HK-2 (cell line): ENCODE results near the gene NSMF.

ENCODE experiments used
- DNase-seq: peaks from one replicate; pipeline ENCODE4 v3.0.0-alpha.2; 2018; ENCODE audit not compliant: unreplicated experiment

The NSMF gene

DNA sequence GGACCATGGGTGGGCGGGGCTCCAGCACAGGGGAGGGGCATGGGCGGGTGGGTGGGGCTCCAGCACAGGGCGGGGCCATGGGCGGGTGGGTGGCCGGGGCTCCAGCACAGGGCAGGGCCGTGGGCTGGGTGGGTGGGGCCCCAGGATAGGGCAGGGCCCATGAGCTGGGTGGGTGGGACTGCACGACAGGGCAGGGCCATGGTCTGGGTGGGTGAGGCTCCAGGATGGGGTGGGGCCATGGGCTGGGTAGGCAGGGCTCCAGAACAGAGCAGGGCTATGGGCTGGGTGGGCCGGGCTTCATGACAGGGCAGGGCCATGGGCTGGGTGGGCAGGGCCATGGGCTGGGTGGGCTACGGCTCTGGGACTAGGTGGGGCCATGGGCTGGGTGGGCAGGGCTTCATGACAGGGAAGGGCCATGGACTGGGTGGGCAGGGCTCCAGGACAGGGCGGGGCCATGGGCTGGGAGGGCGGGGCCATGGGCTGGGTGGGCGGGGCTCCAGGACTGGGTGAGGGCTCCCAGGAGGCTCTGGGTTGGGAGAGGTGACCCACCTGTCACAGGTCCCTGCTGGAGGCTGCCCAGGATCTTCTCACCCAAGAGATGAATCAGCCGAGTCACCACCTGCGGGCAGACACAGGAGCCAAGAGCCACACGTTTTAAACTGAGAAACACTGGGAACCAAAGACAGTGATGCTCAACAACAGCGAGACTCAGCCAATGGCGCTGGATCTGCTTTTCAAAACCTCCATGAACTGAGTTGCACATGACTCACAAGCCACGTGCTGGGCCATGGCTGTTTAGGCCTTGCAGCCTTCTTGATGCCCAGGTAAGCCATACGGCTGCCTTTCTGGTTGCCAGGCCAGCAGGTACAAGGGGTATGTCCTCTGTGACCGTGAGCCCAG, 33.6 kb upstream of the NSMF start:
- DNase-seq: no peak

DNA sequence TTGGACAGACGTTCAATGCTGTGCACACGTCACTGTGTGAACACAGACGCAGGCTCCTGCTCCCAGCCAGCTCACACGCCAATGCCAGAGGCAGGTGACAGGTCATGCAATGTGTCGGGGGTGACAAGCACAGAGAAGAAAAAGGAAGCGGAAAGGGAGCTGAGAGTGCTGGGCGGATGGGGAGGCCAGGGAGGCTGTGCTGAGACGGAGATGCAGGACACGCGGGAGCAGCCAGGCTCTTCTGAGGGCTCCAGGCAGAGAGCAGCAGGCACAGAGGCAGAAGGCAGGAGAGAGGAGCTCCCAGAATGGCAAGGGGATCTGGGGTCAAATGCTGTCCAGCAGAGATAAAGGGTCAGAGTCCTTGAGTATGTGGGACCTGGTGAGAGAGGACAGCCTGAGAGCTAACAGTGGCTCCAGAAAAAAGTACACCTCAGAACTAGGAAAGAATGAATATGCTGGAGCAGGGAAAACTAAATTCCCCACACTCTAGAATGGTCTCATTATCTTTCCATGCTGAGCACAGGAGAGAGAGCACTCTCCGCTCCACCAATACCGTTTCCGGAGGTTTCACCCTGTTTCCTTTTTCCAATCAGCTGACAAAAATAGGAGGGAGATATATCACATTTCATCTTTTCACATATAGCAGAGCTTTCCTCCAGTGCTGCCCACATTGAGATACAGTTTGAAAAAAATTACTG, 32.8 kb upstream of the NSMF start:
- no peak for DNase-seq

DNA sequence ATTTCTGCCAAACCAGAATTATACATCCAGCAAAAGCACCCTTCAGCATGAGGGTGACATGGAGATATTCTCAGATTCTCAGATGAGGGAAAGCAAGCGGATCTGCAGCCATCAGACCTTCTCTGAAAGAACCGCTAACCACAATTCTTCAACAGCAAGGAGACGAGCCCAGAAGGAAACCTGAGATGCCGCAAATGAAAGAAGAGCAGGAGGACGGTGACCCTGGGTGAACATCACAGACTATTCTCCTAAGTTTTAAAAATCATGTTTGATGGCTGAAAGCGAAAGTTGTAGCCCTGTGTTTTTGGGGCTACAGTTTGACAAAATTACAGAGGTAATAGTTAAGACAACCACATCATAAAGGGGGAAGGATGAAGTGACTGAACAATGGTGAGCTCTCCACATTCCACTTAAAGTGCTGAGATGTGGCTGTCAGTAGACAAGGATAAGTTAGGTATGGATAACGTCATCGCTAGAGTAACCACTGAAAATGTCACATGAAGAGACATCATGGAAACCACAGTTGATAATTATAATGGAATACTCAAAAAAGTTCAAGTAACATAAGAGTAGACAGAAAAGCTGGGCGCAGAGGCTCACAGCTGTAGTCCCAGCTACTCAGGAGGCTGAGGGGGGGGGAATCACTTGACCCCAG, 31.5 kb upstream of the NSMF start:
- no peak for DNase-seq

DNA sequence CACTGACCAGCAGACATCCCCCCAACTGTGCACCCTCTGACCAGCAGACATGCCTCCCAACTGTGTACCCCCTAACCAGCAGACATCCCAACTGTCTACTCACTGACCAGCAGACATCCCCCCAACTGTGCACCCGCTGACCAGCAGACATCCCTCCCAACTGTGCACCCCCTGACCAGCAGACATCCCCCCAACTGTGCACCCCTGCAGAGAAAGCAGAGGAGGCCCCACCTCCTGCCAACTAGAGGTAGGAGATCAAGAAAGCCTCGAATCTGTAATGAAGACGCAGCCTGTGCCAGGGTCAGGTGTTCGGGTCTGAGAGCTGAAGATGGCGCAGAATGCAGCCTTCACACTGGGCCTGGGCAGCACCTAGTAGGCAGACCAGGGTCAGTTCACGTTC, 29.8 kb upstream of the NSMF start:
- DNase-seq: no peak

DNA sequence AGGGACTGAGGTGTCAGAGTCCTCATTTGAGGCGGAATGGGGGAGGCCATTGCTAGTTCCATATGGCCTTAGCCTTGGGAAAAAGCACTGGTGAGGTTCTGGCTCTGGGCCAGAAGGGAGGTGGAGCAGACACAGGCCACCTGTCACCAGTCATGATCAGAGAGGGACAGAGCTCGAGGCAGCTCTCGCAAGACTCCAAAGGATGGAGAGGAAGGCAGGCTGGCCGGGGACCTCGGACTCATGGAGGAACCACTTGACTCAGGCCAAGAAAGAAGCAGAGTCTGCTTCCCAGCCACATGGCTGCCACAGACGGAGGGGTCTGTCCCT, 29.2 kb upstream of the NSMF start:
- DNase-seq: no peak

DNA sequence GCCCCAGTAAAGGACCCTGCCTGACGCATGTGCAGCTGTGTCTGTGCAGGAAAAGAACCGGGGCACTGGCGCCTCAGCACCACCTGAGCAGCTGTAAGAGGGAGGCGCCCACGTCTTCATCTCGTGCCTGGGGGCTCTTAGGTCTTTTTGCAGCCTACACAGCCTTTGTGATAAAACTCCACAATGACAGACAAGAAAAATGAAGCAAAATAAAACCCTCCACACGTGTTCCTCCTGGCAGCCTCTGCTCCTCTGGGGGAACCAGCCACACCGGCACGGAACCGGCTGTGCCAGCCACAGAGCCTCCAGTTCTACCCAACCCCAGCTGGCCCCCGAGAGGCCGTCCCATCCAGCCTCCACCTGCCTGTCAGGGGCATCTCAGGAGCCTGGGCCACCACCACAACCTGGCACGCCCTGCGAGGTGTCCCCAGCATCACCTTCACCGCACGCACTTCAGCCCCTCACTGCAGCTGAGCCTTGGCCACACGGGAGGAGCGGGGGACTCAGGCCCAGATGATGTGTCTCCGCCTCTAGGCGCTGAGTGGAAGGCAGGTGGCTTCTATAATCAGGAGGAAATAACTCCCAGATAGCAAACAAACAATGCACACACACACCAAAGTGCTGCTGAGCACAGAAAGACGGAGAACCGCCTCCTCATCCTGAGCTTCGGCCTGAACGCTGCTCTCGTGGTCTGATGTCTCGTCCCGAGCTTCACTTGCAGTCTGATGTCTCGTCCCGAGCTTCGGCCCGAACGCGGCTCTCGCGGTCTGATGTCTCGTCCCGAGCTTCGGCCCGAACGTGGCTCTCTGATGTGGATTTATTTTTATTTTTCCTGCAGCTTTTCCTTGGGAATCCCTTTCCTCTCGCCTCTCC, 28.6 kb upstream of the NSMF start:
- no peak for DNase-seq

DNA sequence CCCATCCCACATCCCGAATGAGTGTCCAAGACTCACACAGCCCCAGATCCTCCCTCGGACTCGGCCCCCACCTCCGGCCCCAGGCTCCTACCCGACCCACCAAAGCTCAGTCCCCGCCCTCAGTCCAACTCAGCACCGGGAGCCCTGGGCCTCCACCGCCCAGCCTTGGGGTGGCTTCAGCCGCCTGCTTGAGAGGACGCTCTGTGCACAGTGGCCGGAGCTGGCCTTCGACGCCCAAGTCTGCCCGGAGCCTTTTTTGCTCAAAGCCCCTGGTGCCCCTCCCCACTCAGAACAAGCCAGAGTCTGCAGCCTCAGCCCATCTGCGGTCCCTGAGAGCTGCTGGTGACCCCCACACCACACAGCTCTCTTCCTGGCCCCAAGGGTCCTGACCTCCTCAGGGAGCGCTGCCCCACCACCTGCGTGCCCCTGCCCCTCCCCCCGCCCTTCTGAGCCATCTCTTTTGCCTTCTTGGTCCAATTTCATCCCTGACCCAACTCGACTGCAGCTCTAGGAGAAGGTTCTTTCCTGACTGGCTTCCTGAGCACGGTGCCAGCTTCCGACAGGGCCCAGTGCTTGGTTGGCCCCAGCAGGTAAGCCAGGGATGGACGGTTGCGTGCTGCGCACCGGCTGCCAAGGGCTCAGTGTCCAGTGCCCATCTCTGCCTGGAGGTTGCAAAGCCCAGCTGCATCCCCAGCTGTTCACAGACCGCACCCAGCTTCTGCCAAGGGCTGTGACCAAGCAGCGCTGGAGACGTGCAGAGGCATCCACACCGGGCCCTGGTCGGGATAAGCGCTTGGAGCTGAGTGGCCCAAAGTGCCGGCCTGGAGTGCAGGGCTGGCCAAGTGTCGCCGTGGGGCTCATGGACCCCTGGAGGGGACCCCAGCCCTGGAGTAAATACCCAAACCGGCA, 27.7 kb upstream of the NSMF start:
- no peak for DNase-seq

DNA sequence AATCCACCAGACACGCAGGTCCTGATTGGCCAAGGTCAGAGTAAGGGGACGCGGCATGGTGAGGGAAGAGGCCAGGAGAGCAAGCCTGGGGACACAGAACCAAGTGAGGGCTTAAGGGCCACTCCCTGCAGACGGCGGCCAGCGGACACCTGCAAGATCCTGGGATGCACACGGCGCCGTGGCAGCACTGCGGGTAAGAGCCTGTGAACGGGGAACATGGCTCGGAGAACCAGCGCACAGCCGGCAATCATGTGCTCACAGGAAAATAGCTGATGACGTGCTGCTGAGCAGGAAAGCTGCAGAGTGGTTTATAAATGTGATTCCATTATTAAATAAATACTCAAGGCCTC, 27.0 kb upstream of the NSMF start:
- no peak for DNase-seq

DNA sequence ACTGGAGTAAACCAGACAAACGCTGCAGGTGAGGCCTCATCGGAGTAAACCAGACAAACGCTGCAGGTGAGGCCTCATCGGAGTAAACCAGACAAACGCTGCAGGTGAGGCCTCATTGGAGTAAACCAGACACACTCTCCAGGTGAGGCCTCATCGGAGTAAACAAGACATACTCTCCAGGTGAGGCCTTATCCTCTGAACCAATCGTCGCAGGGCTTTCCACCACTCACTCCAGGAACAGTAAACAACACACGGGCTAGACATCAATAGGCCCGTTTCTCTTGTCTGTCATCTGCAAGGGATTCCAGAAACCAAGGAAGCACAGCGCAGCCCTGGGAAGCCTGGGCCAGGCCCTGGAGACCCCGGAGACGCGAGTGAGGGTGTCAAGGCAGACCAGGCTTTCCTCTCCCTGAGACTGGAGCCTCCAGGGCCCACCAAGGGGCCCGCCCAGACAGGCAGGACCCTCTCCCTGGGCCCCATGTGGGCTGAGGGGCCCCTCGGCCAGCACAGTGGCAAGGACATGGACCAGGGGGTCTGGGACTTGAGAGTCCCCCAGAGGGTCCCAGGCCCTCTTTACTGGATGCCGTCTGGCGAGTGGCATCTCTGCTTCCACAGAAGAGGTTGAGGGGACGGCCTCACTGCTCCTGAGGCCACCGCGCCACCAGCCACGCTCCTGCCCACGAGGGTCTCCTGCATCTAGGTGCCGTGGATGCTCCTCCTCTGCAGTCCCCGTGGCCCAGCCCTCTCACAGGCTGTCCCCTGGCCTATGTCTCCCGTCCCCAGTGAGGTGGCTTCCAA, 26.4 kb upstream of the NSMF start:
- DNase-seq: no peak

DNA sequence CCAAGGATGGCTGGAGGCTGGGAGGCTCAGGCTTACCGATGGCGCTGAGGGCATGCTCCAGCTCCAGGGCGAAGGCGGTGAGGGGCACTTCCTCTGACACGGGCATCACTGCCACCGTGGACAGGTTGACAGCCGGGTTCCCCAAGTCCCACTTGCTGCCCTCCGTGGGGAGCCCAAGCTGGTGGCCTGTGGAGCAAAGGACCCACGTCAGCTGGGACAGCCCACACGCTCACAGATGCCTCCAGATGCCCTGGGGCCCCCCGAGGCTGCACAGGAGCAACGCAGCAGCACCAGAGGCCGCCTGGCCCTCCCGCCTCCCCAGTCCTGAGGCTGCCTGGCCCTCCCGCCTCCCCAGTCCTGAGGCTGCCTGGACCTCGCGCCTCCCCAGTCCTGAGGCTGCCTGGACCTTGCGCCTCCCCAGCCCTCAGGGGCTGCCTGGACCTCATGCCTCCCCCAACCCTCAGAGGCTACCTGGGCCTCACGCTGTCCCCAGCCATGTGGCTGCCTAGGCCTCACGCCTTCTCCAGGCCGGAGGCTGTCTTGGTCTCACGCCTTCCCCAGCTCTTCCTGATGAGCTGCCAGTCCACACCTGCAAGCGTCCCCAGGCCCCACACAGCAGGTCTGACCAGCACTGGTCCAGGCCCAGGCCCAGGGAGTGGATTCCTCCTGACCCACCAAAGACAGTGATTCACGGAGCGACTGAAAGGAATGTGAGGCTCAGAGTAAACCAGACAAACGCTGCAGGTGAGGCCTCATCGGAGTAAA, 25.6 kb upstream of the NSMF start:
- DNase-seq: no peak

DNA sequence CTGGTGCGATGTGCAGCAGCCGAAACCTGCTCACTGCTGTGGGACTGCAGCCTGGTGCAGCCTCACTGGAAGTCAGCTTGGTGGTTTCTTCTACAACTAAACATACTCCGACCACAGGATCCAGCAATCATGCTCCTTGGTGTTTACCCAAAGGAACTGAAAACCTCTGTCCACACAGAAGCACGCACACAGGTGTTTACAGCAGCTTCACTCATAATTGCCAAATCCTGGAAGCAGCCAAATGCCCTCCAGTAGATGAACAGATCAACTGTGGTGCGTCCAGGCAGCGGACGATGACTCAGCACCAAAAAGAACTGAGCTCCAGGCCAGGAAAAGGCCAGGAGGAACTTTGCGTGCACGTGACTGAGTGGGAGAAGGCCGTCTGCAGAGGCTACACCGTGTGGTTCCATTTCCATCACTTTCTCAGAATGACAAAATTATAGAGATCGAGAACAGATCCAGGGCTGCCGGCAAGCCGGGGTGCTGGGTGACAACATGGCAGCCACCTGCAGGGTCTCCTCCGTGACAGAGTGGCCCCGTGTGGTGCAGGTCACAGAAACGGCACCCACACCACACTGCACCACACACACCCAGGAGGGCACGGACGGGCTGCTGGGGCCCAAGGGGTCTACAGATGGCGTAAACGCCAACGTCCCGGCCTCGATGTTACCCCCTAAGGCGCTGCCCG, 23.1 kb upstream of the NSMF start:
- no peak for DNase-seq

DNA sequence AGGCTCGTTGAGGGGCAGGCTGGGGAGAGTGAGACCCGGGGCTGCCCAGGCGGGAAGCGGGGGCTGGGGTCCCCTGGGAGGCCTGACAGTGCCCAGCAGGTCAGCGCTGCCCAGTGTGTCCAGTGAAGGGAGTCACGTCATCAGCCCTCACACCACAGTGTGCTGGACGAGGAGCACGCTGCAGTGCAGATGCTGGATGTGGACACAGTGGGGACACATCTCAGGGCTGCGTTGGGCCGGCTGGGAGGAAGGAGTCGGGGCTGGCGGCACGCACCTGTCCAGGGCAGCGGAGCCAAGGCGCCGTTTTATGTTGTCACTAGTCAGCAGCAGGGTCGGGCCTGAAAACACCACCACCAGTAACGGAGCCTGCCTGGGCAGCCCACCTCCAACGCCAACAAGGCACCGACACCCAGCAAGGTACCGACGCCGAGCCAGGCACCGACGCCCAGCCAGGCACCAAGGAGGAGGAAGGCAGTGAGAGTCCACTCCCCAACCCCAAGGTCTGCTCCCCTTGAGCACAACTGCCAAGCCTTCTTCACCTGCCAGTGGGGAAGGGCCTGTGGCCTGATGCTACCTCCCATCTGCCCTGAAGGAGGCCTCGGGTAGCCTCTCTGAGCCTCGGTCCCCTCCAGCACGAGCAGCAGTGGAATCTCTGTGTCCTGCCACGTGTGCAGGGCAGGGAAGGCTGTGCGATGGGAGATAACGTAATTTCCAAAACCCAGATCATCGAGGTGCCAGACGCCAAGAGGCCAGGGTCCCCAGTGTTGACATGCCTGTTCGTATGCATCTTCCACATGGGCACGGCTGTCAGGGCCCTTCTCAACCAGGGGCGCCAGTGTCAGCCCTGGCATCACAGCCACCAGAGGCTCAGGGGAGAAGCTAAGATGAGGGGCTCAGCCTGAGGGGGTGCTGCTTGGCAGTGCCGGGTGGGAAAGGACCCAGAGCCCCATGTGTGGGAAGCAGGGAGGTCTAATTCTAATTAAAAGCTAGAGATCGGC, 21.9 kb upstream of the NSMF start:
- no peak for DNase-seq

DNA sequence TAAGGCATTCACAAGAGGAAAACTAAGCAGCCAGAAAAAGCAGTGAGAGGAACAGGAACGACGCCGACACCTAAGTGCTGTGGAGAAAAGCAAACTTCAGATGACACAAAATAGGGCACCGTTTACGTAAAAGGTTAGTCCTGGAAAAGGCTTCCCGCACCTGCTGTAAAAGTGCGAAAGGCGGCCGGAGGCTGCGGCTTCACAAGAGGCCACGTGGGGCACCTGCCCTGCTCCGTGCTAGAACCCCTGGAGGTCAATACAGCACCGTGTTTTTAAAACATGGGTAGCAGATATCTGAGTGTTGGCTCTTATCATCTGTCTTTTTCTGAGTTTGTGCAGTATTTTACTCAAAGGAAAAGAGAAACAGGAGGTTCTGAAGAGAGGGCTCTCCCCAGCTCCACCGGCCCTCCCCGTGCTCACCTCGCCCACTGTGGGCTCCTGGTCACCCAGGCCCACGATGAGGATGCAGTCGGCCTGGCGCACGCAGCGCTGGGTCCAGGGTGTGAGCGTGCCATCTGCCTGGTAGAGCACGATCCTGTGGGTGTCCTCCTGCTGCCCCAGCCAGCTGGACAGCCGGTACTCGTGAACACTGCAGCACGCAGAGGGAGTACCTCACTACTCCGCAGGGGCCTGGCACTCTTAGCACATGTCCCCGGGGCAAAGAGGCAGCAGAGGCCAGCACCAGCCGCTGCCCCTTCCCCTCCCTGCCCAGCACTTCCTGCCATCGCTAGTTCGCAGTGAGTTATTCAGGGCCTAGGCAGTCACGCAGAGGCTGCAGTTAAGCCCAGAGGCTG, 21.0 kb upstream of the NSMF start:
- no peak for DNase-seq

DNA sequence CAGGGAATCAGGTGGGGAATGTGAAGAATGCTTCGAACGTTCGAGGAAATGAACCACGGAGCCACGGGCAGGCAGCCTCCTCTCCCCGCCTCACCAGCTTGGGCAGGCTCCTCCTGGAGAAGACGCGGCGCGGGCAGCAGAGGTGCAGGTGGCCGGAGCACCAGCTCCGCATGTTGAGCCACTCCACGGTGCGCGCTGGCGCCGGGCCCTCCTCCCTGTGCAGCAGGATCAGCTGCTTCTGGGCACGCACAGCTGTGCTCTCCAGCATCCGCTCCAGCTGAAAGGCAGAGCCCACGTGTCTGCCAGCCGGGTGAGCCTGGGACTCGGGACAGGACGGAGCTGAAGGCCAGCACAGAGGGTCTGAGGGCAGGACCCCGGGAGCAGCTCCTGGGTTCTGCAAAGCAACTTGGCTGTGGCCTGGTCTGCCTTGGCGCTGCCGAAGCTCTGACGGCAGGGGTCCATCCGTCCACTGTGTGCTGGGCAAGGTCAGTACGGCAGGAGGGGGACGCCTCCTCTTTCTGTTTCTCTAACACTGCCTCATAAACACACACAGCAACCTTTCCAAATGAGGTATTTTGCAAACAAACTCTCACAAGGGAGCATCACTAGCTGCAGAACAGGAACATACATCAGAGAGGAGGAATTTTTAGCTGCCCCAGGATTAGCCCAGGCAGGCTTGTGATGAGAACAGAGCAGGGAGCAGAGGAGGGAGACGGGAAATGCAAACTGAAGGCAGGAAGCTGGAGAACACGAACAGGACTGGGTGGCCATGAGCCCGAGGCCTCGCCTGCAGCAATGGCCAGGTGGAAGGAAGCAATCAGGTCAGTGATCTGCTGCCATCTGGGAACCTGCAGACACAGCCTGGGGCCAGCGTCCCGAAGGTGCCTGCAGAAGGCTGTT, 20.1 kb upstream of the NSMF start:
- DNase-seq: no peak

DNA sequence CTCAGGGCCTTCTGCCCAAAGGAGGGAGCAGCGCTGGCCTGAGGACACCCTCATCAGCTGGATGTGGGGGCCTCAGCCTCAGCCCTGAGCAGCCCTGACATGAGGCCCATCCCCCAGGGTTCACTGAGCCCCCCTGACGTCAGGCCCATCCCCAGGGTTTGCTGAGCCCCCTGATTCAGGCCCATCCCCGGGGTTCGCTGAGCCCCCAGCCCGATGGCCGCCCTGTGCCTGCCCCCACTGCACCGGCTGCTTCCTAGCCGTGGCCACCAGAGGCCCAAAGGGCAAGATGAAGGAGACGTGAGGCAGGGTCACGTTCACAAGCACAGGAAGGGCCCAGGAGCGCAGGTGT, 19.5 kb upstream of the NSMF start:
- no peak for DNase-seq
